Measurements from ENCODE around the gene LY9. TPM values are rescaled to one million over a fixed set of nuclear protein-coding genes. Genes with fewer than 3 reads are reported as not detected.

The LY9 gene
- total and polyA plus RNA-seq, 2 experiments from 2014 or later, result not detected

DNA sequence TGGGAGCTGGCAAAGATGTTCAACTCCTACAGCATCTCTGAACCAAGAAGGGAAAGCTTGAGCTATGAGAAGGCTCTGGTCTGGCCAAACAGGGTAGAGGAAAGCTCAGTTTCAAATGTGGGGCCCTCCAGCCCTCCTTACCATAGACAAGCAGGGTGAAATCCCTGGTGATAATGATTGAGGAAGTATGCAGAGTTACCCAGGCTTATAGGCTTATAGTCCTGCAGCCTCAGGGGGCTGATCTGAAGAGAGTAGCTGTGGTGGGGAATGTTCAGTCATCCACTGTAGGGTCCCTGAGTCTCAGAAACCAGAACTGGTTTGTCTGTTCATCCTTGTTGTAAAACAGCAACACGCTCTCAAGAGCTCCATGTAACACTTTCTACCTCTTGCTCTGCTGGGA, 19.8 kb upstream of the LY9 start:
- Mint-ChIP-seq H3K27ac (no peak overlapping the region), H3K4me1 (no peaks in the 10 kb centered on the region; the same call in 1 of the 3 replicates), H3K36me3 (ENCODE audit: low read depth) (no peaks in the 10 kb centered on the region), H3K27me3 (ENCODE audit: insufficient read depth, low read depth, poor library complexity) (peaks cover 5% of the 10 kb centered on the region), H3K4me3 (no peak overlapping the region), H3K9me3 (peaks cover 3% of the 10 kb centered on the region; the same call in 2 of the 3 replicates)
- no peak overlapping the region for H3K27ac ChIP-seq (ENCODE audit: low read depth)
- H3K9me2 ChIP-seq (ENCODE audit: insufficient read depth), result 0 out of 2 replicates have a peak, but pooled peaks cover 2% of the 10 kb centered on the region
- ATAC-seq (no peak), DNase-seq (ENCODE audit: low spot score) (no peak)
- no peak for TF ChIP-seq CTCF (conservative IDR thresholded peaks at IDR 0.05; ENCODE audit: low read depth in 2 of 2)
- TF ChIP-seq EZH2phosphoT487 (IDR thresholded peaks at IDR 0.05; ENCODE audit: unreplicated experiment), result no peak
- H2AFZ ChIP-seq, result no peak overlapping the region
- no peaks in the 10 kb centered on the region for H3K27me3 ChIP-seq (ENCODE audit: insufficient read depth)
- H3F3A ChIP-seq (replicated peaks; ENCODE audit: low read depth), result no peaks in the 10 kb centered on the region
- H3K4me1 ChIP-seq (ENCODE audit: insufficient read depth), result 0 out of 2 replicates have a peak, but pooled peaks cover 3% of the 10 kb centered on the region
- H4K20me1 ChIP-seq (replicated peaks; ENCODE audit: insufficient read depth), result no peaks in the 10 kb centered on the region
- no peaks in the 10 kb centered on the region for H3K79me2 ChIP-seq (replicated peaks; ENCODE audit: insufficient read depth)
- H3K4me2 ChIP-seq, result no peak overlapping the region
- no peak overlapping the region for H3K4me3 ChIP-seq
- 0 out of 2 replicates have a peak, but pooled peaks cover 3% of the 10 kb centered on the region for H3K36me3 ChIP-seq (ENCODE audit: insufficient read depth)

DNA sequence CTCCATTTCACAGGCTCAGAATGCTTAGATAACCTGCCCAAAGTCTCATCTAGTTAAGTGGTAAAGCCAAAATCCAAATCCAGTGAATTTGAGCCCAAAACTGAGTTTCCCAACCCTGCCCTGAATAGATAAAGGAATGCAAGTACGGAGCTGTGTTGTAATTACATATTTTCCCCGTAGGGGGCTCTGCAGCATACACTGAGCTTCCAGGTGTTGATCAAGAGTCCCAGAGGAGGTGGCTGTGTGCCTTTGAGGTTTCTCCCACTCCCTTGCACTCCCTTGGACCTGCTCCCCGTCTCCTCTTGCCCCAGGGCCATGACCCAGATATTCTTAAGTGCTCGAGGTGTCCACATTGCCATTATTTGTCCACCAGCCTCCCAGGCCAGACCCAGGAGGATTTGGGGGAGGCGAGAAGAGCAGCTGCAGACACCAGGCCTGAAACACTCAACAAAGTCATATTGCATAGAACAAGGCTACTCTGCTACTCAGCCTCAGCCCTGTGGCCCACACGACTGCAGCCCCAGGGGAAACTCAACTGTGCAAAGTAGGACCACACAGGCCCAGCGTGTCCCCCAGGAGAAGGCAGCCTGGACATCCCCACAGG, 18.4 kb upstream of the LY9 start:
- Mint-ChIP-seq H3K36me3 (ENCODE audit: low read depth) (peaks cover under 1% of the 10 kb centered on the region; the same call in 1 of the 3 replicates), H3K9me3 (peaks cover 14% of the 10 kb centered on the region), H3K4me1 (no peaks in the 10 kb centered on the region; the same call in 2 of the 3 replicates), H3K4me3 (no peak overlapping the region), H3K27ac (no peak overlapping the region), H3K27me3 (ENCODE audit: insufficient read depth, low read depth, poor library complexity) (peaks cover 5% of the 10 kb centered on the region)
- Histone ChIP-seq H3K4me1 (ENCODE audit: insufficient read depth) (0 out of 2 replicates have a peak, but pooled peaks cover 3% of the 10 kb centered on the region), H3K27ac (ENCODE audit: low read depth) (no peak overlapping the region), H3K4me3 (no peak overlapping the region), H4K20me1 (replicated peaks; ENCODE audit: insufficient read depth) (no peaks in the 10 kb centered on the region), H3K27me3 (ENCODE audit: insufficient read depth) (no peaks in the 10 kb centered on the region), H2AFZ (no peak overlapping the region), H3K36me3 (ENCODE audit: insufficient read depth) (peaks cover 2% of the 10 kb centered on the region; the same call in 1 of the 2 replicates), H3K9me2 (ENCODE audit: insufficient read depth) (peaks cover 2% of the 10 kb centered on the region; the same call in 1 of the 2 replicates), H3K4me2 (no peak overlapping the region), H3K79me2 (replicated peaks; ENCODE audit: insufficient read depth) (no peaks in the 10 kb centered on the region), H3F3A (replicated peaks; ENCODE audit: low read depth) (no peaks in the 10 kb centered on the region)
- DNase-seq (ENCODE audit: low spot score) (peak; percentile 84), ATAC-seq (peak; percentile 80)
- TF ChIP-seq NANOG (IDR thresholded peaks at IDR 0.05; ENCODE audit: borderline replicate concordance) (no peak), CTCF (conservative IDR thresholded peaks at IDR 0.05; ENCODE audit: low read depth in 2 of 2) (peak; percentile 65 to 66)

- Histone ChIP-seq H4K20me1 (replicated peaks; ENCODE audit: insufficient read depth) (no peaks in the 10 kb centered on the region), H3K27me3 (ENCODE audit: insufficient read depth) (no peaks in the 10 kb centered on the region), H3K4me1 (ENCODE audit: insufficient read depth) (0 out of 2 replicates have a peak, but pooled peaks cover 3% of the 10 kb centered on the region), H3K79me2 (replicated peaks; ENCODE audit: insufficient read depth) (no peaks in the 10 kb centered on the region), H3K4me2 (no peak overlapping the region), H3F3A (replicated peaks; ENCODE audit: low read depth) (no peaks in the 10 kb centered on the region), H3K36me3 (ENCODE audit: insufficient read depth) (peaks cover 3% of the 10 kb centered on the region; the same call in 1 of the 2 replicates), H2AFZ (no peak overlapping the region), H3K9me2 (ENCODE audit: insufficient read depth) (peaks cover 2% of the 10 kb centered on the region; the same call in 1 of the 2 replicates), H3K4me3 (no peak overlapping the region), H3K27ac (ENCODE audit: low read depth) (no peak overlapping the region)
- no peak for ATAC-seq
- Mint-ChIP-seq H3K4me1 (no peaks in the 10 kb centered on the region; the same call in 2 of the 3 replicates), H3K36me3 (ENCODE audit: low read depth) (peaks cover 7% of the 10 kb centered on the region; the same call in 2 of the 3 replicates), H3K27ac (no peak overlapping the region), H3K27me3 (ENCODE audit: insufficient read depth, low read depth, poor library complexity) (peaks cover 5% of the 10 kb centered on the region), H3K9me3 (peaks cover 20% of the 10 kb centered on the region), H3K4me3 (no peak overlapping the region)
- no peak for DNase-seq (ENCODE audit: low spot score)
- TF ChIP-seq EZH2 (IDR thresholded peaks at IDR 0.05; ENCODE audit: low read depth, unreplicated experiment) (no peak), EZH2phosphoT487 (IDR thresholded peaks at IDR 0.05; ENCODE audit: unreplicated experiment) (no peak), ZNF331 (CRISPR knock-in tag; IDR thresholded peaks at IDR 0.05; ENCODE audit: low read depth) (no peak), CTCF (conservative IDR thresholded peaks at IDR 0.05; ENCODE audit: low read depth in 2 of 2) (no peak), JUNB (IDR thresholded peaks at IDR 0.05; ENCODE audit: unreplicated experiment) (no peak), STAT1 (IDR thresholded peaks at IDR 0.05; ENCODE audit: unreplicated experiment) (no peak), ETS1 (IDR thresholded peaks at IDR 0.05) (no peak), NANOG (IDR thresholded peaks at IDR 0.05; ENCODE audit: borderline replicate concordance) (no peak)
These were observed 17.0 kb upstream of the LY9 start for GRCh38 chr1:160778976-160779375.

Data from GM23338 (cell line).